CD4-positive, alpha-beta memory T cell (primary cell): ENCODE data around the gene PRSS56. TPM values are rescaled to one million over a fixed set of nuclear protein-coding genes. Genes with fewer than 3 reads are reported as not detected.
A peak's percentile ranks its signal among the peaks of the same experiment; 100 is the strongest.
"Not testable (repeated sequence)": the region's sequence is repeated elsewhere in the genome, so short reads cannot be mapped to it uniquely, and the experiment has no call there.

Experiments
- CTCF ChIA-PET: fragments of 350-600 bp; sonication (Branson Sonifier 250); formaldehyde crosslinking; loops from one replicate; lab custom pipeline; 2021; ENCODE audit warnings: inconsistent platforms; ENCODE audit not compliant: partially characterized antibody; lab: Charles Lee
- POLR2A ChIA-PET: fragments of 350-600 bp; sonication (Branson Sonifier 250); formaldehyde crosslinking; loops from one replicate; lab custom pipeline; 2021; ENCODE audit not compliant: partially characterized antibody; lab: Charles Lee
- DNase-seq, 5 donors: peaks; one replicate each; pipeline versions ENCODE4 v3.0.0 to v3.0.0-alpha.2; 2020 to 2022; ENCODE audit warnings: mixed read lengths in 1 of 5
- H3K27ac ChIP-seq: one replicate; pipeline ENCODE4 v1.7.0; 2013; ENCODE audit warnings: low read depth, low read length
- H3K27me3 ChIP-seq: 2 replicates; pipeline ENCODE4 v1.7.0; 2013; ENCODE audit warnings: mild to moderate bottlenecking, low read length, moderate library complexity; ENCODE audit not compliant: insufficient read depth
- H3K36me3 ChIP-seq: 2 replicates; pipeline ENCODE4 v1.7.0; 2013; ENCODE audit warnings: mild to moderate bottlenecking, low read length, moderate library complexity; ENCODE audit not compliant: insufficient read depth
- H3K4me1 ChIP-seq: 2 replicates; pipeline ENCODE4 v1.7.0; 2013; ENCODE audit warnings: mild to moderate bottlenecking, low read length, moderate library complexity; ENCODE audit not compliant: insufficient read depth
- H3K4me3 ChIP-seq, 2 donors: one replicate each; pipeline ENCODE4 v1.7.0; 2013; ENCODE audit warnings: low read length in 2 of 2, mild to moderate bottlenecking in 1 of 2
- H3K9me3 ChIP-seq, 2 donors: one replicate each; pipeline ENCODE4 v1.7.0; 2013; ENCODE audit warnings: low read length in 2 of 2, control low read depth in 1 of 2; ENCODE audit not compliant: control insufficient read depth in 1 of 2
- H3K27ac Mint-ChIP-seq, 7 donors: one replicate each; pipeline ENCODE4 v1.8.0; 2020 to 2021; ENCODE audit warnings: mixed read lengths in 7 of 7, mild to moderate bottlenecking in 6 of 7, inconsistent platforms in 3 of 7, moderate library complexity in 3 of 7
- H3K27me3 Mint-ChIP-seq, 2 donors: one replicate each; pipeline ENCODE4 v1.8.0; 2020 to 2021; ENCODE audit warnings: mixed read lengths in 2 of 2
- H3K36me3 Mint-ChIP-seq, 2 donors: one replicate each; pipeline ENCODE4 v1.8.0; 2020 to 2021; ENCODE audit warnings: mixed read lengths in 2 of 2, inconsistent platforms in 1 of 2, mild to moderate bottlenecking in 1 of 2
- H3K4me1 Mint-ChIP-seq, 4 donors: one replicate each; pipeline ENCODE4 v1.8.0; 2020 to 2021; ENCODE audit warnings: mixed read lengths in 4 of 4, mild to moderate bottlenecking in 1 of 4
- H3K4me3 Mint-ChIP-seq, 8 donors: one replicate each; pipeline ENCODE4 v1.8.0; 2020 to 2021; ENCODE audit warnings: mixed read lengths in 8 of 8, mild to moderate bottlenecking in 7 of 8, moderate library complexity in 6 of 8, inconsistent platforms in 3 of 8
- H3K9me3 Mint-ChIP-seq, 8 donors: one replicate each; pipeline ENCODE4 v1.8.0; 2020 to 2021; ENCODE audit warnings: mixed read lengths in 8 of 8, mild to moderate bottlenecking in 5 of 8, inconsistent platforms in 3 of 8, moderate library complexity in 1 of 8
- intact Hi-C: fragments of 100-400 bp; cut with micrococcal nuclease; formaldehyde crosslinking; loops from one replicate; pipeline ENCODE4 v1.15.1; 2023
- polyA plus RNA-seq, 2 donors: library from polyadenylated mRNA; unstranded; fragments of 300-500 nt; fragmentation: Illumina TruSeq; gene quantifications; one replicate each; pipeline ENCODE4 v1.2.3, GENCODE V29; 2021
- total RNA-seq, 2 experiments: library from RNA; stranded (reverse); gene quantifications; one replicate each; pipeline ENCODE4 v1.2.3, GENCODE V29; 2021

Gene PRSS56
- total and polyA plus RNA-seq, 4 experiments from 2014 or later: not detected

GRCh38 chr2:232528746-232529460 is 8.7 kb downstream of the PRSS56 start:
- Histone ChIP-seq H3K4me1 (peaks cover 12% of the 10 kb centered on the region), H3K9me3 (no peaks in the 10 kb centered on the region), H3K4me3 (no peak overlapping the region), H3K36me3 (no peaks in the 10 kb centered on the region), H3K27me3 (peaks cover 7% of the 10 kb centered on the region), H3K27ac (no peak overlapping the region)
- peak overlapping the region in 5 of 8 donors; percentile 1 to 46 (median 12) for H3K4me3 Mint-ChIP-seq
- peaks cover 9 to 22% (median 15%) of the 10 kb centered on the region in 4 donors for H3K4me1 Mint-ChIP-seq
- no peaks in the 10 kb centered on the region for H3K9me3 Mint-ChIP-seq
- peaks cover 16 to 31% of the 10 kb centered on the region in 2 donors for H3K27me3 Mint-ChIP-seq
- H3K36me3 Mint-ChIP-seq: no peaks in the 10 kb centered on the region
- CTCF ChIA-PET: no interaction called here
- peak overlapping the region in 4 of 7 donors; percentile 5 to 45 (median 10) for H3K27ac Mint-ChIP-seq
- POLR2A ChIA-PET: no interaction called here
- DNase-seq: no peak
- intact Hi-C loops: no loop called here

DNA sequence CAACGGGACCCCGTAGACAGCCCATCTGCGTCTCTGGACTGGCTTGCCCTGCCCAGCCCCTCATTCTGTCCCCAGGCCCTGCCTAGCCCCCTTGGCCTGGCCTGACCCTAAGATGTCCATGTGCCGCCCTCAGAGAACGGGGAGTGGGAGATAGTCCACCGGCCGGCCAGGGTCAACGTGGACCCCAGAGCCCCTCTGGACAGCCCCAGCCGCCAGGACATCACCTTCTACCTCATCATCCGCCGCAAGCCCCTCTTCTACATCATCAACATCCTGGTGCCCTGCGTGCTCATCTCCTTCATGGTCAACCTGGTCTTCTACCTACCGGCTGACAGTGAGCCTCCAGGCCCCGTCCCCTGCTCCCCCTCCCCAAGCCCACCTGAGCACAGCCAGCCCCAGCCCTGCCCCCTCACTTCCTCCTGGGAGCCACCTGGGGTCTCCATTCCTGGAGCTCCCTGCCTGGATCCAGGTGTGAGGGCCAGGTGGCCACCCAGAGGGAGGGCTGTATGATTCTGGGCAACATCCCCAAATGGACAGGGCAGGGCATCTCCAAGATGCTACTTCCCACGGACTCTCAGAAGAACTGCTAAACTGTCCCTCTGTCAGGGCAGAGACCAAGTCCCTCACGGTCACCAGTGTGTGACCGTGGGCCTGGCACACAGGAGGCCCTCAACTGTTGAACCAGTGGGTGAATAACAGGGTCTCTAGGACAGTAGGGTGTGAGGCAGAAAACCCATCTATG is 9.8 kb downstream of the PRSS56 start:
- Histone ChIP-seq H3K36me3 (no peaks in the 10 kb centered on the region), H3K4me1 (peaks cover 8% of the 10 kb centered on the region), H3K4me3 (no peak overlapping the region), H3K9me3 (no peaks in the 10 kb centered on the region), H3K27ac (no peak overlapping the region), H3K27me3 (peaks cover under 1% of the 10 kb centered on the region)
- DNase-seq: no peak
- ChIA-PET POLR2A (interaction anchor here (0.9 kb wide), 1 partner anchor 10 kb away, joined by 3 read pairs; the partner anchor contains the start of gene CHRNG), CTCF (interaction anchor here (2.0 kb wide), 1 partner anchor 8 kb away, joined by 7 read pairs; no protein-coding TSS in a partner anchor)
- Mint-ChIP-seq H3K27ac (no peak overlapping the region), H3K9me3 (no peaks in the 10 kb centered on the region), H3K27me3 (peaks cover 12 to 25% of the 10 kb centered on the region in 2 donors), H3K4me3 (no peak overlapping the region), H3K36me3 (no peaks in the 10 kb centered on the region), H3K4me1 (peaks cover 8 to 17% (median 12%) of the 10 kb centered on the region in 4 donors)
- intact Hi-C loops: no loop called here

- Mint-ChIP-seq H3K27ac (no peak overlapping the region), H3K9me3 (no peaks in the 10 kb centered on the region), H3K4me3 (no peak overlapping the region), H3K36me3 (no peaks in the 10 kb centered on the region), H3K4me1 (peaks cover 8 to 17% (median 12%) of the 10 kb centered on the region in 4 donors), H3K27me3 (peaks cover 12 to 27% of the 10 kb centered on the region in 2 donors)
- POLR2A ChIA-PET: interaction anchor here (0.9 kb wide), 1 partner anchor 9 kb away, joined by 3 read pairs; the partner anchor contains the start of gene CHRNG
- CTCF ChIA-PET: interaction anchor here (2.0 kb wide), 1 partner anchor 9 kb away, joined by 7 read pairs; no protein-coding TSS in a partner anchor
- H3K36me3 ChIP-seq: no peaks in the 10 kb centered on the region
- H3K27me3 ChIP-seq: no peaks in the 10 kb centered on the region
- no peaks in the 10 kb centered on the region for H3K9me3 ChIP-seq
- H3K4me3 ChIP-seq: no peak overlapping the region
- DNase-seq: no peak
- H3K27ac ChIP-seq: no peak overlapping the region
- intact Hi-C loops: no loop called here
- peaks cover 8% of the 10 kb centered on the region for H3K4me1 ChIP-seq
These were observed 10.6 kb downstream of the PRSS56 start for GRCh38 chr2:232530626-232531260.

GRCh38 chr2:232532419-232532818 is 12.2 kb downstream of the PRSS56 start:
- Mint-ChIP-seq H3K4me1 (peaks cover 8 to 17% (median 12%) of the 10 kb centered on the region in 4 donors), H3K36me3 (no peaks in the 10 kb centered on the region), H3K9me3 (peaks cover 0 to 3% (median 0%) of the 10 kb centered on the region in 8 donors), H3K27ac (no peak overlapping the region), H3K4me3 (no peak overlapping the region), H3K27me3 (peaks cover 11 to 35% of the 10 kb centered on the region in 2 donors)
- Histone ChIP-seq H3K4me1 (peaks cover 8% of the 10 kb centered on the region), H3K27ac (no peak overlapping the region), H3K9me3 (no peaks in the 10 kb centered on the region), H3K4me3 (no peak overlapping the region), H3K27me3 (no peaks in the 10 kb centered on the region), H3K36me3 (no peaks in the 10 kb centered on the region)
- POLR2A ChIA-PET: no interaction called here
- intact Hi-C loops: no loop called here
- no peak for DNase-seq
- CTCF ChIA-PET: no interaction called here

DNA sequence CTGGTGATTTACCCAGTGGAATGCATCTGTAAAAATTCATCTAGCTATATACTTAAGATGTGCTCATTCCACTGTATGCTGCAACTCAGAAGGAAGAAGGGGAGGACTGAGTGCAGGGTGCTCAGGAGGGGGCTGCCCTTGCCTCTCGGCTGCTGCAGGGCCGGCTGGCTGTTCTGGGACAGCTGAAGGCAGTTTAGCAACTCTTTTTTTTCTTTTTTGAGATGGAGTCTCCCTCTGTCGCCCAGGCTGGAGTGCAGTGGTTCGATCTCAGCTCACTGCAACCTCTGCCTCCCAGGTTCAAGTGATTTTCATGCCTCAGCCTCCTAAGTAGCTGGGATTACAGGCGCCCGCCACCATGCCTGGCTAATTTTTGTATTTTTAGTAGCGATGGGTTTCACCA is 12.6 kb downstream of the PRSS56 start:
- peaks cover 8 to 16% (median 12%) of the 10 kb centered on the region in 4 donors for H3K4me1 Mint-ChIP-seq
- DNase-seq, H3K4me3 Mint-ChIP-seq, POLR2A ChIA-PET, H3K9me3 Mint-ChIP-seq, H3K27ac ChIP-seq, H3K36me3 ChIP-seq, H3K4me3 ChIP-seq, H3K27me3 ChIP-seq, H3K4me1 ChIP-seq, intact Hi-C loops, H3K27ac Mint-ChIP-seq, CTCF ChIA-PET, H3K9me3 ChIP-seq, H3K36me3 Mint-ChIP-seq: not testable (repeated sequence)
- peaks cover 9 to 32% of the 10 kb centered on the region in 2 donors for H3K27me3 Mint-ChIP-seq

- Mint-ChIP-seq H3K36me3 (no peaks in the 10 kb centered on the region), H3K4me3 (no peak overlapping the region), H3K27me3 (peaks cover 3 to 27% of the 10 kb centered on the region in 2 donors), H3K9me3 (peaks cover 0 to 3% (median 0%) of the 10 kb centered on the region in 8 donors), H3K4me1 (peaks cover 0 to 8% (median 3%) of the 10 kb centered on the region in 4 donors), H3K27ac (peak overlapping the region in 1 of 7 donors; percentile 63)
- CTCF ChIA-PET: no interaction called here
- Histone ChIP-seq H3K27me3 (no peaks in the 10 kb centered on the region), H3K36me3 (no peaks in the 10 kb centered on the region), H3K4me1 (no peaks in the 10 kb centered on the region), H3K27ac (no peak overlapping the region), H3K9me3 (no peaks in the 10 kb centered on the region), H3K4me3 (no peak overlapping the region)
- DNase-seq: no peak
- POLR2A ChIA-PET: no interaction called here
- intact Hi-C loops: no loop called here
These were observed 13.9 kb downstream of the PRSS56 start for GRCh38 chr2:232533944-232534710.
